CD4-positive, alpha-beta T cell treated with Interleukin-15 for 1 hour (primary cell): ENCODE results near the gene MLLT1.

Experiments used
- DNase-seq: peaks from one replicate; pipeline ENCODE4 v3.0.0-alpha.2; 2020

The MLLT1 gene

GRCh38 chr19:6253954-6254733 is 25.6 kb downstream of the MLLT1 start:
- no peak for DNase-seq

- DNase-seq, result no peak
Measured at GRCh38 chr19:6252066-6252465, 27.7 kb downstream of the MLLT1 start.

GRCh38 chr19:6250909-6251308 is 28.9 kb downstream of the MLLT1 start:
- no peak for DNase-seq

GRCh38 chr19:6250024-6250615 is 29.7 kb downstream of the MLLT1 start:
- DNase-seq, result no peak

GRCh38 chr19:6249296-6249695 is 30.5 kb downstream of the MLLT1 start:
- no peak for DNase-seq

- DNase-seq, result no peak
Measured at GRCh38 chr19:6248844-6249243, 30.9 kb downstream of the MLLT1 start.

- no peak for DNase-seq
Measured at GRCh38 chr19:6248341-6248740, 31.4 kb downstream of the MLLT1 start.

- DNase-seq, result no peak
Measured at GRCh38 chr19:6247007-6247288, 32.8 kb downstream of the MLLT1 start.

- DNase-seq, result no peak
Measured at GRCh38 chr19:6246174-6247006, 33.4 kb downstream of the MLLT1 start.

- no peak for DNase-seq
Measured at GRCh38 chr19:6242677-6243076, 37.1 kb downstream of the MLLT1 start.

- DNase-seq, result no peak
Measured at GRCh38 chr19:6241680-6242377, 37.9 kb downstream of the MLLT1 start.

- DNase-seq, result no peak
Measured at GRCh38 chr19:6241056-6241455, 38.7 kb downstream of the MLLT1 start.

- DNase-seq, result no peak
Measured at GRCh38 chr19:6239871-6240676, 39.7 kb downstream of the MLLT1 start.

- no peak for DNase-seq
Measured at GRCh38 chr19:6239401-6239844, 40.4 kb downstream of the MLLT1 start.

- DNase-seq, result no peak
Measured at GRCh38 chr19:6238643-6239281, 41.0 kb downstream of the MLLT1 start.

- no peak for DNase-seq
Measured at GRCh38 chr19:6238256-6238642, 41.5 kb downstream of the MLLT1 start.

- no peak for DNase-seq
Measured at GRCh38 chr19:6236310-6237291, 43.2 kb downstream of the MLLT1 start.

GRCh38 chr19:6235031-6235951 is 44.5 kb downstream of the MLLT1 start:
- no peak for DNase-seq

- no peak for DNase-seq
Measured at GRCh38 chr19:6234527-6234926, 45.2 kb downstream of the MLLT1 start.
